NCI-H1436 (cell line): ENCODE results near the gene TACC3.

Experiments
- DNase-seq: peaks from one replicate; lab custom pipeline; 2025; lab: John Stamatoyannopoulos, UW

Gene TACC3

DNA sequence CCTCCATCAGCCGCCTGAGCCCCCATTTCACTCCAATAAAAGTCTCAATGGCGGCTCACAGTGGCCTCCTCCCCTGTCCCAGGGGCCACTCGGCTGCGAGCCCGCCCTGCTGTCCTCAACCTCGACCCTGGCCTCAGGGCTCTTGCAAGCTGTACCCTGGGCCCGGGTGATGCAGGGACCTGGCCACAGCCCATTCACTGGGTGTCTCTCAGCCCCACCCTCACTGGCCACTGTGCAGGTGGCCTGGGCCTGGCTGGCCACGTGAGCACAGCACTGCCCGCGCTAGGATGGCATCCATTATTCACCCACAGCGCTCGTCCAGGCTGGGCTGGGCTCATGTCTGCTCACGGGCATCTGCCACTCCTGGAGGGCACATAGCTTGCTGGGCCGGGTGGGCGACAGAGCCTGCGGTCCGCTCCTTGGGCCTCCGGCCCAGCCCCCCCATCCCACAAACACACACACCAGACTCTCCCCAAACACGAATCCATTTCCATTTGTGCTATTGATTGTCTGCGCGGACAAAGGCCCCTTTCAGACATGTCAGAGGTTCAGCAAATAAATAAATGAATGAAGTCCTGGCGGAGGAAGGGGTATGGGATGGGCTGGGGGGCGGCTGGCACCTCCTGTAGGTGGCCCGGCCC, 55.3 kb downstream of the TACC3 start:
- DNase-seq: no peak

GRCh38 chr4:1777822-1778641, 56.7 kb downstream of the TACC3 start:
- no peak for DNase-seq

DNA sequence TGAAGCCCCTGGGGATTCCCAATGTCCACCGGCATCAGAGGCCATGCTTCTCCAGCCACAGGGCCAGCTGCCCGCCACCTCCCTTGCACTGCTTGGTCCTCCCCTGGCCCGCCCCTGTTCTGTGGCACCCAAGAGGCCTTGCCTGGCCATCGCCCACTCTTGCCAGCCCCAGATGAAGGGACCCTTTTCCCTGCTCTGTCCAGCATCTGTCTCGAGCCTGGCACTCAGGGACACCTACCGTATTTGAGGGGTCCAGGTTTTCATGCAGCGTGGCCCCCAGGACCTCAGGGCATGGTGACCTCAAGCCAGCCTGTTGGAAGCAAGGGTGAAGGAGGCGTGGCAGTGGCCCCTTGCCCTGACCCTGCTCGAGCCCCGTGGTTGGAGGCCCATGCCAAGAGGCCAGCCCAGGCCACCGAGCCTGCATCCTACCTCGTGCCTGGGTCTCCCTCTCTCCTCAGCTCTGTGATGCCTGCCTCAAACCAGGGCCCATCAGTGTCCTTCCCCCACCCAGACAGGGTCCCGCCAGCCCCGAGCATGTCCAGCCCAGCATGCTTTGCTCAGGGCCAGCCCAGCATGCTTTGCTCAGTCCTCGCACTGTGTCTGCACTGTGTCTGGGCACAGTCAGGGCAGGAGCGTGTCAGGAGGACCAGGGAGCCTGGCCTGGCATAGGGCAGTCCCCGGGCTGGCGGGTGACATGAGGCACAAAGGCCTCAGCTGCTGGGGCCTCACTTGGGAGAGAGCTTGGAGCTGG, 57.5 kb downstream of the TACC3 start:
- DNase-seq: no peak

DNA sequence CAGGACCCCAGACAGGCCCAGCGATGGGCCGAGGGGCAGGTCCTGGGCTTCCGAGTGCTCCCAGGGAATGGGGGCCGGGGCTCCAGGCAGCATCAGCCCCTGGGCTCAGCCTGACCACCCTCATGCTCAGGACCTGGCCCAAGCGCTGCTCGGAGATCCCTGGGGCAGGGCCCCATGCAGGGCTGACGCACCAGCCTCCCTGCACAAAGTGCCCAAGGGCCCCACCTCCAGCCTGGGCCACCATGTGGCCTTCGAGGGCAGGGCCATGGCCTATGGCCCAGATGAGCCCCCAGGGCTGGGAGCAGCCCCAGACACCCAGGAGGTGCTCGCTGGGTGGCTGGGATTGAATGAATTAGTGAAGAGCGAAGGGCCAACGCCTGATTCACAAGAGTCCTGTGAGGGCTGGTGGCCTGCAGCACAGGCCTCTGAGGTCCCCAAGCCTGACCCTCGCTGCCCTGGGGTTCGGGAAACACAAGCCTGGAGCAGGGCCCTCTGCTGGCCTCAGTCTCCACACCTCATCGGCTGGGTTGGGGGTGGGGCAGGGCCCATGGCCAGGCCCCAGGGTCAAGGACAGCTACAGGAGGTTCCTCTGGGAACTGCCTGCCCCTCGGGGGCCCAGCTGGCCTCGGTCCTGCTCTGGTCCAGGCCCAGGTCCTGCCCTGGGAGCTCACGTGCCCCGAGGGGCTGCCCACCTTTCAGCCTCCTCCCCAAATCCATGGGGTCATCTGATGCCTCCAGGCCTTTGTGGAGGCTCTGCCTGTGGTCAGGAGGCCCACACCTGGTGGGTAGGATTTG, 58.5 kb downstream of the TACC3 start:
- DNase-seq: no peak

GRCh38 chr4:1780435-1780834, 59.1 kb downstream of the TACC3 start:
- DNase-seq: no peak

GRCh38 chr4:1783015-1783414, 61.7 kb downstream of the TACC3 start:
- DNase-seq: no peak

DNA sequence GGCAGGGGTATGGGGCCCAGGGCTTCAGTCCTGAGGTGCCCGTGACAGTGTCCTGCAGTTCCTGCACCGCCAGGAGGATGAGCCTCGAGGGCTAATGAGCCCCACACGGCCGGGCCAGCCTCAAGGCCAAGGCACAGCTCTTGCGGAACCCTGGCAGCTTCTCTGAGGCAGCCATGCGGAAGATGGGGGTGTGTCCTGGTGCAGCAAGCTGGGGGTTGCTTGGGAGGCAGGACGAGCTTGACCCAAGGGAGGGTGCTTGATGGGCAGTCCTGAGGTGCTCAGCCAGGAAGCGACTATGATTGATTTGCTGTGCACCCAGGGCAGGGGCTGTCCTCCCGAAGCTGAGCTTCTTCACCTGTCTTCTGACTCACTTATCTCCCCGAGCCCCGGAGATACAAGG, 62.6 kb downstream of the TACC3 start:
- no peak for DNase-seq

DNA sequence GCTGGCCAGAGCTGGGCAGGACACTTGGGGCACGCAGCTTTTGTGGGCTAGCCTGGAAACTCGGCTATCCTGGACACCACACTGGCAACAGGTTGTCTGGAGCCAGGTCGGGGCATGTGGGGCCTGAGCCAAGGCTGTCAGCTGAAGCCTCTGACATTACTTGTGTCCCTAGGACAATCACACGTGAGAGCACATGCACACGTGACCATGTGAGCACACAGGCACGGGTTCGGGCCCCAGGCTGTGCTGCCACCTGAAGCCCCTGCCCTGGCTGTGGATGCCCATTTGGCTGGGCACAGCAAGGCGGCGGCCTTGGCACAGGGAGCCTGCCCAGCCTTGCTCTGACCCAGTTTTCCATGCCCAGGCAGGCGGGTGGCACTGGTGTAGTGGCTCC, 63.1 kb downstream of the TACC3 start:
- DNase-seq: no peak

DNA sequence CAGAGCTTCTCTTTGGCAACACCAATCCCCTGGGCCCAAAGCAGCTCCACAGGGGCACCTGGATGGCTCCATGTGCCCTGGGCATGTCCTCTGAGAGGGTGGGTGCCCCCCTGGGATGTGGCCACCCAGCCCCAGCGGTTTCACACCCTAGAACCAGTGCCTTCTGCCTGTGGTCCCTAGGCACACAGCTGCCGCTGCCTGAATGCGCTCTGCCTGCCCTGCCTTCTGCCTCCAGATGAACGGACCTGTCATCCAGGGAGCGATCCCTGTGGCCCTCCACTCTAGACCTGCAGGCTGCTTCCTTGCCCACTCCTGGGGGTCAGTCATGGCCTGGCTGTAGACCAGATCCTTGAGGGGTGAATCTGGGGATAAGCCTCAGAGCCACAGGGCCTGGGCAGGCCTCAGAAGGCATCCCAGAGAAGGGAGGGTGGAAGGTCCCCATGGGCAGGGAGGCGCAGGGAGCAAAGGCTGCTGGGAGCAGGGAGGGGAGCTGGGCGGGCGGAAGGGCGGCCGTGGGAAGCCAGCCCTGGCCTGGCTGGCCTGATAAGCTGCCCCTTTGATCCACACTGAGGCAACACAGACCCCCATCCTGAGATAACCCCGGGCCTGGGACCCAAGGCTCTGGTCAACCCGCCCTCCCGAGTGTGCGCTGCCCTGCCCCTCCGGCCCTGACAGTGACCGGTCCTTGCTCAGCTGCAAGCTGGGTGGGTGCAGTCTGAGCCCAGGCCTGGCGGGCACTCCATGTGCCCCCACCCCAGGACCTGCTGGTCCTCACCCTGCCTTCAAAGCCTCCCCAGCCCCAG, 63.7 kb downstream of the TACC3 start:
- DNase-seq: no peak

- DNase-seq: no peak
Measured at GRCh38 chr4:1785592-1785991, 64.3 kb downstream of the TACC3 start.

DNA sequence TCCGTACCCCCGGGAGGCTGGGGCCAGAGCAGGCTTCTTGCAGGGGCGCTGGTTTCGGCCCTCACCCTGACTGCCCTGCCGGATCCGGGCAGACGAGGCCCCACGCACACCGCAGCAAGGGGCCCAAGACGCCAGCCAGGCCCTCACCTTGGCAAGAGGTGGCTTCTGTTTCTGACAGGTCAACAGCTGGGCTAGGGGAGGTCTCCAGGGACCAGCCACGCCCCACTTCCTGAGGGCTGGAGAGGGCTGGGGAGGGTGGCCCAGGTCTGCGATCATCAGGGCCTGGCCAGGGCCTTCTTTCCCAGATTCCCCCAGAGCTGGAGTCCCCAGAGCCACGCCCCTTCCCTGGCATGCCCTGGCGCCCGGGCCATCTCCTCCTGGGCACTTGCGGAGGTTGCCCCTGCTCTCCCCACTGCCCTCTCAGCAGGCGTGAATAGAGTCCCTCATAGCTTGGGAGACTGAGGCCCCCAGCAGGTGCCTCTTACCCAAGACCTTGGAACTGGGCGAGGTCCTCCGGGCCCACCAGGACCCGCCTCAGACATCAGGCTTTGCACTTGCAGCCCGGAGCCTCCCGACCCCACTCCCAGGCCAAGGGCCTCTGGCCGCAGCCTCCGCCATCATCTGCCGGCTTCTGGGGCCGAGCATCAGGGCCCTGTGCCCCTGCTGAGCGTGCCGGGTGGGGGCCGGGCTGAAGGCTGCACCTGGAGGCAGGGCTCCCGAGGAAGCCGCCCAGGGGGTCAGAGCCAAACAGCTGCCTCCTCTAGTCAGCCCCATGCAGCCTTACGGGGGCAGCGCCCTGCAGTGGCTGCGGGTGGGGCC, 65.4 kb downstream of the TACC3 start:
- no peak for DNase-seq

DNA sequence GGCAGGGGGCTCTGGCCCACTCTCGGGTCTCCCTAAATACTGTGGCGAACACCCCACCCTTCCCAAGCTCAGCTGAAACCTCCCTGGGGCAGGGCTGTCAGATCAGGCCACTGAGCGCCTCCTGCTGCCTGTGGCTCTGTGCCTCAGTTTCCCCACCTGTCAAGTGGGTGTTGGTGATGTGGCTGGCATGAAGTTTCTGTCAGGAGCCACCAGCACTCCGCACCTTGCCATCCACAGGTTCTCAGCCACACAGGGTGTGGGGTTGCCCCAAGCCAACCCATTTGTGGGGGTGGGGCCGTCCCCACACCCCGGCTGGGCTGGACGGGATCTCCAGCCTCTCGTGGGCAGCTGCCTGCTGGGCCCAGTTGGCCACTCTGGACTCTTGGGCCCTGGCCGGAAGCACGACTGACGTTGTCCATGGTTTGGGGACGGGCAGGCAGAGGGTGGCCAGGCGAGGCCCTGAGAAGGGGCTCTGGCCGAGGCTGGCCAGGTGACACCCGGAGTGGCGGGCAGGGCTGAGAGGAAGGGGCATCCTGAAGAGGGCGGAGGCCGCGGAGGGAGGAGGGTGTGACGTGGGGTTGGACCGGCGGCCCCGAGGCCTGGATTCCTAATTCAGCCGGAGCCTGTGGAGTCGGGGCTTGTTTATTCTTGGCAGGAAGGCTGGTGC, 66.2 kb downstream of the TACC3 start:
- no peak for DNase-seq

- no peak for DNase-seq
Measured at GRCh38 chr4:1788254-1788973, 67.1 kb downstream of the TACC3 start.

DNA sequence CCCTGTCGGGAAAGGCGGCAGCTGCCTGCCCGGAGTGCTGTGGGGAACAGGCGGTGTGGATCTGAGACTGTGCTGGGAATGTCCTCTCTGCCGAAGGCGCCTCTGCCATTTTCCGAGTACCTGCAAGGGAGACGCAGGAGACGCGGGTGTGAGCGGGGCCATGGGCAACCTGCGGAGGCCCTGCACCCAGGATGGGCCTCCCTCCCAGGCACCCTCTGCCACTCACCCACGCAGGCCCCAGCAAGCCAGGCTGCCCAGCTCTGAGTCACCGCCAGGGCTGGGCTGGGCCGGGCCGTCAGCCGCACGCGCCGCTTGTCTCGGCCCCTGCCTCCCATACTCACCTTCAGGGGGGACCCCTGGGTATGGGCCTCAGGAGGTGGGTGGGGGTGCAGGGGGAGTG, 68.2 kb downstream of the TACC3 start:
- DNase-seq: no peak

GRCh38 chr4:1790005-1790404, 68.7 kb downstream of the TACC3 start:
- DNase-seq: no peak

DNA sequence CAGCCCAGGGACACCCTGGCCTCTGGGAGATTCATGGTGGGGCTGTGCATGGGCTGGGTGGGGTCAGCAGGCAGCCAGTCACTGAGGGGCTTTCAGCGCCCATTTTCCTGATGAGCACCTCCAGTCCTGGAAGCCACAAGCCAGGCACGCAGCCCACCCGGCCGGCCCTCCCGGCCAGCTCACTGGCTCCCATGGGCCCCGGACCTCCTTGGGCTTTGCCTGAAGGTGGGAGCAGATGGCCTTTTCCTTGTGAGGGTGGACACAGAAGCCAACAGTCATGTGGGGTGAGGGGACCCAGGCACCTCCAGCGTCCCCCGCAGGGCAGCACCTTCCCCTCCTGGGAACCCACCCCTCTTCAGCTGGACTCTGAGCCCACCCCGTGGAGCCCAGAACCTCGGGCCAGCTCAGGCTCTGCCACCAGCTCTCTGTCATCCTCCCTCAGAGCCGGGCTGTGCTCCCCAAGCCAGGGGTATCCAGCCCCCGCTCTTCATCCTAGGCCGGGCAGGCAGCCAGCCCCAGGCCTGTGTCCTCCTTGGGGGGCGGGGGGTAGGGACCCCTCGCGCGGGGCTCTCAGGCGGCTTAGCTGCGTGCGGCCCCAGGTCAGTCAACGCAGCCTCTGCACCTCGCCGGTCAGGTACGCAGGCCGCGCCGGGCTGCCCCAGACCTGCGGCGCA, 71.0 kb downstream of the TACC3 start:
- DNase-seq: no peak

- peak; percentile 37 for DNase-seq
Measured at GRCh38 chr4:1792832-1793495, 71.6 kb downstream of the TACC3 start, which contains the start of gene FGFR3. Gene FGFR3 (plus strand): TSS chr4:1793293. CDS start chr4:1793935, 642 bp downstream.

DNA sequence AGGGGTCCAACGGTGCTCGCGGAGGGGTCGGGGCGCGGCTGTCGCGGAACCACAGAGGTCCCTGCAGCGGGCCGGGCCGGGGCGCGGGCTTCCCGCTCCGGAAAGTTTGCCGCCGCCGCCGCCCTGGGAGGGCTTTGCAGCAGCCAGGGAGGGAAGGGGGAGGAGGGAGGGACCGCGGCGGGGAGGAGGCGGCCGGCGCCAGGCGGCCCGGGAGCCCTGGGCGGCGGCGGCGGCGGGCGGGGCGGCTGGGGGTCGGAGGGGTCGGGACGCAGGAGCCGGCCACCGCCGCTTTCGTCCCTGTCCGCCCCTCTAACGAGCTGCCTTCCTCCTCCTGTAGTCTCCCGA, 72.1 kb downstream of the TACC3 start:
- DNase-seq: no peak
